ENCODE data around the gene GRPEL1. TPM values are rescaled to one million over a fixed set of nuclear protein-coding genes. Genes with fewer than 3 reads are reported as not detected.

Gene GRPEL1
- total and polyA plus RNA-seq, 2 of the 13 experiments (the other 11 are each of a cell fraction or from before 2014, with no cell fraction given): 32.3 to 141 TPM

- TF ChIP-seq ZHX2 (IDR thresholded peaks at IDR 0.05; ENCODE audit: low read depth) (no peak), ZHX2 (CRISPR knock-in tag; IDR thresholded peaks at IDR 0.05; ENCODE audit: borderline replicate concordance) (no peak)
Measured at GRCh38 chr4:7070729-7071511, 3.1 kb upstream of the GRPEL1 start (continued).

GRCh38 chr4:7068883-7069282 is 1.0 kb upstream of the GRPEL1 start:
- H4K20me1 ChIP-seq (ENCODE audit: insufficient read depth, low read length): peaks cover 29% of the 10 kb centered on the region
- no peaks in the 10 kb centered on the region; a peak in 1 of 5 replicates for H3K27me3 ChIP-seq (ENCODE audit: control insufficient read depth in 1 of 2, insufficient read depth in 2 of 2, low read length in 2 of 2)
- H3K4me3 ChIP-seq (replicated peaks in 1 of 3; ENCODE audit: insufficient read depth in 1 of 3, low read depth in 2 of 3, low read length in 3 of 3): peak overlapping the region; percentile 74 to 97 (median 81)
- in situ Hi-C loops (cut with HindIII; ENCODE audit: extremely low pct_ligation_motif_present, low pct_unique_long_range_greater_than_20kb): no loop called here
- H2AFZ ChIP-seq (ENCODE audit: low read length): no peak overlapping the region
- H3K79me2 ChIP-seq (ENCODE audit: insufficient read depth, low read length): peaks cover 40% of the 10 kb centered on the region
- no TSS peak for BruUV-seq (replicated peaks)
- WGBS (ENCODE audit: low lambda C conversion rate): 0% methylated on average over 20 of the region's 20 CpGs
- intact Hi-C loops (cut with micrococcal nuclease; ENCODE audit: unreplicated experiment): loop anchor here (5.0 kb wide), 1 partner anchor 82 kb away; no protein-coding TSS in a partner anchor
- H3K36me3 ChIP-seq (replicated peaks in 1 of 2; ENCODE audit: control insufficient read depth in 1 of 2, insufficient read depth in 2 of 2, low read length in 2 of 2): peaks cover 1 to 8% of the 10 kb centered on the region in 2 experiments
- FAIRE-seq (no peak), DNase-seq (ENCODE audit: low spot score) (no peak), ATAC-seq (peak; percentile 37)
- H3K9ac ChIP-seq (ENCODE audit: insufficient read depth, low read depth, low read length): peak overlapping the region; percentile 69
- no peaks in the 10 kb centered on the region for H3K9me3 ChIP-seq (ENCODE audit: low read length)
- ChIA-PET CTCF (ENCODE audit: low intra/inter-chr PET ratio, low total read pairs) (no interaction called here), POLR2A (interaction anchor here (0.9 to 5.1 kb wide), 15 partner anchors 15 to 380 kb away, joined by 3 to 64 read pairs (median 8); partner anchors contain the start of genes TADA2B and TBC1D14)
- peak overlapping the region; percentile 90 for H3K4me2 ChIP-seq (ENCODE audit: low read depth, low read length)
- H3K4me1 ChIP-seq (ENCODE audit: insufficient read depth, low read length): peaks cover 72% of the 10 kb centered on the region
- no peak overlapping the region for H3K27ac ChIP-seq (ENCODE audit: extremely low read length, insufficient read depth, low read length)
- TF ChIP-seq NKX3-1 (CRISPR knock-in tag; IDR thresholded peaks at IDR 0.05) (0 out of 2 replicates have a peak, but pooled peaks have one; percentile 15), HNRNPL (IDR thresholded peaks at IDR 0.05; ENCODE audit: low read depth, low read length) (0 out of 2 replicates have a peak, but pooled peaks have one; percentile 22), UBTF (CRISPR knock-in tag; IDR thresholded peaks at IDR 0.05) (0 out of 2 replicates have a peak, but pooled peaks have one; percentile 8), MAX (IDR thresholded peaks at IDR 0.05) (peak; percentile 37; the same call in 1 of the 2 replicates), HIC2 (CRISPR knock-in tag; IDR thresholded peaks at IDR 0.05; ENCODE audit: low read depth) (no peak), SMC3 (IDR thresholded peaks at IDR 0.05; ENCODE audit: low read length) (no peak), BHLHE40 (IDR thresholded peaks at IDR 0.05; ENCODE audit: low read length) (no peak)

Data from HepG2 (cell line).